ENCODE measurements around the gene DNASE1.

DNASE1 gene

DNA sequence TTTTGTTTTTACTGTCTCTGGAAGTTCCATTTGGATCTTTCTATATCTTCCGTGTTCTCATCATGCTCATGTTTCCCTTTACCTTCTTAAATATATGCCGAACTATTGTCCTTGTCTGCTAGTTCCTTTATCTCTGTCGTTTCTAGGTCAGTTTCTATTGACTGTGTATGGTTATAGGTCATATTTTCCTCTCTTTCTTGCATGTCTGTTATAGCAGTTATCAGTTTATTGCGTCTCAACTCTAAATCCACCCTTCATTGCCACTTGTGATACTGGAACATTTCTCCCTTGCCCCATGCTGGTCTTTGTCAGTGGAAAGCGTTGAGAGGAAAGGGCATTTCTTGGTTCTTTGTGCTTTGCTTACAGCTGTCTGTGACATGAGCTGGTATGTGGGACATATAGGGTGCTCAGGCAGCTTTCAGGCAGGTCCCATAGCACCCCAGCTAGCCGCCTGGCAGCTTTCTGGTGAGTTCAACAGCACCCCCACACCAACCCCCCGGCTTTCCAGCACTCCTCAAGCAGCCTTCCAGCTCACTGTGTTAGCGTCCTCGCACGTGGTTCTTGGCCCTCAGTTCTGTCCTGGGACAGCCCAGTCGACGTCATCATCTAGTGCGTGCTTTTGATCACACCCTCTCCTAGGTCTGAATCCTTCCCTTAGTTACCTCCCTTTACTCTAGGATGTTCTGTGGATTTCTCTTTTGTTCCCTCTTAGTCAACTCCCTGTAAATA is 15.4 kb upstream of the DNASE1 start:
- no peak for DNase-seq (ENCODE audit: low read depth)
- no peak overlapping the region for H3K4me3 ChIP-seq (ENCODE audit: low read depth, low read length)
- TF ChIP-seq POLR2A (IDR thresholded peaks at IDR 0.05; ENCODE audit: extremely low read depth, insufficient read length) = no peak

DNA sequence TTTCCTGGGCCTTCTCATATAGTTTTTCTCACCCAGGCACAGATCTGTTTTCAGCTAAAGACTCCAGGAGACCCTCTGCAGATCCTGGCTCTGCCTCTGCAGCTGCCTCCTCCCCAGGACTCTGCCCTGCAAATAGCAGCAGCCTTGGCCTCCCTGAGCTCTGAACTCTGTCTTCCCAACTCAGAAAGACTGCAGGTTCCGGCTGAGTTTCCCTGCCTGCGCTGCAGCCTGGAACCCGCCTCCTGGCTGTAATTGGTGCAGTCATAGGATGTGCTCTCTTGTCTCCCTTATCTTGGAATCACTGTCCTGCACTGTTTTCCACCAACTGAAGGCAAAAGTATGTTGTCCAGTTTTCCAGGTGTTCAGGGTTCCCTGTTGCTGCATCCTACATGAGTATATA is 14.3 kb upstream of the DNASE1 start:
- TF ChIP-seq, protein P1, sequence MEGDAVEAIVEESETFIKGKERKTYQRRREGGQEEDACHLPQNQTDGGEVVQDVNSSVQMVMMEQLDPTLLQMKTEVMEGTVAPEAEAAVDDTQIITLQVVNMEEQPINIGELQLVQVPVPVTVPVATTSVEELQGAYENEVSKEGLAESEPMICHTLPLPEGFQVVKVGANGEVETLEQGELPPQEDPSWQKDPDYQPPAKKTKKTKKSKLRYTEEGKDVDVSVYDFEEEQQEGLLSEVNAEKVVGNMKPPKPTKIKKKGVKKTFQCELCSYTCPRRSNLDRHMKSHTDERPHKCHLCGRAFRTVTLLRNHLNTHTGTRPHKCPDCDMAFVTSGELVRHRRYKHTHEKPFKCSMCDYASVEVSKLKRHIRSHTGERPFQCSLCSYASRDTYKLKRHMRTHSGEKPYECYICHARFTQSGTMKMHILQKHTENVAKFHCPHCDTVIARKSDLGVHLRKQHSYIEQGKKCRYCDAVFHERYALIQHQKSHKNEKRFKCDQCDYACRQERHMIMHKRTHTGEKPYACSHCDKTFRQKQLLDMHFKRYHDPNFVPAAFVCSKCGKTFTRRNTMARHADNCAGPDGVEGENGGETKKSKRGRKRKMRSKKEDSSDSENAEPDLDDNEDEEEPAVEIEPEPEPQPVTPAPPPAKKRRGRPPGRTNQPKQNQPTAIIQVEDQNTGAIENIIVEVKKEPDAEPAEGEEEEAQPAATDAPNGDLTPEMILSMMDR (IDR thresholded peaks at IDR 0.05; ENCODE audit: low read depth, low read length) = no peak
- TF ChIP-seq POLR2A (IDR thresholded peaks at IDR 0.05; ENCODE audit: extremely low read depth, insufficient read length) = no peak
- TF ChIP-seq, protein P2, sequence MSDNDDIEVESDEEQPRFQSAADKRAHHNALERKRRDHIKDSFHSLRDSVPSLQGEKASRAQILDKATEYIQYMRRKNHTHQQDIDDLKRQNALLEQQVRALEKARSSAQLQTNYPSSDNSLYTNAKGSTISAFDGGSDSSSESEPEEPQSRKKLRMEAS (IDR thresholded peaks at IDR 0.05; ENCODE audit: low read depth, low read length) = no peak
- TF ChIP-seq MYC (IDR thresholded peaks at IDR 0.05; ENCODE audit: low read depth, low read length) = no peak
- no peak for DNase-seq (ENCODE audit: low read depth)
- no peak overlapping the region for H3K4me3 ChIP-seq (ENCODE audit: low read depth, low read length)

DNA sequence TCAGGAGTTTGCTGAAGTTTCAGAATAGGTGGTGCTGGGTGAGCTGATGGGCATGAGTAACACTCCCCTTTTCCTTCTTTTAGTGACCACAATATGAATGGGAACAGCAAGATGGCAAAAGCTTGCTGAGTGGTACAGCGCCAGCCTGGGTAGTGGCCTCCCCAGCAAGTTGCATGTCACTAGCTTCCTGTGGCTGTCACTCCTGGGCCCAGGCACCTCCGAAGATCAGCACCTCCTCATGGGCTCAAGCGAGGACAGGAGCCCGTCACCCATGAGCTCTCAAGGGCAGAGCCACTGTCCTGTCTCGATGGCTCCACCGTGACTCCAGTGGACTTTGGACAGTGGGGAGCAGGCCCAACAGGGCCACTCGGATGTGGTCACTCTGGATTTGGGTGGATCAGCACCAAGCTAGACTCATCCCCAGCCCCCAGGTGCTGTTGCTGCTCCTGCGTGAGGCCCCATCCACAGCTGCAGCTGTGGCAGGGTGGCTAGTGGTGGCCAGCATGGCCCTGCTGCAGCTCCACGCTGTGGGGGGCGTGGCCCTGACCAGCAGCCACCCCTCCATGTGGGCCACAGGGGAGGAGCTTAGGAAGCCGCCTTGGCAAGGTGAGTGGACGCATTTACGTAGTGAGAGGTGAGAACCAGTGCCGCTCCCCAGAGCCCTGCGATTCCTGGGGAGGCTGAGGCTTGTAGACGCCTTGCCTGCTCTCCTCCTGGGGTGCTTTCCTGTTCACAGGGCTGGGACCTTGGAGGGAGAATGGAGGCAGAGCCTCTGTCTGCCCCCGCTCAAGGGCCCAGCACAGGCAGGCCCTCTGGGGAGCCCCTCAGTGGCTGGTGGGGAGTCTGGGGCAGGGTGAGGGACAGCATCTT is 13.6 kb upstream of the DNASE1 start:
- TF ChIP-seq MYC (IDR thresholded peaks at IDR 0.05; ENCODE audit: low read depth, low read length) = no peak
- no peak for TF ChIP-seq POLR2A (IDR thresholded peaks at IDR 0.05; ENCODE audit: extremely low read depth, insufficient read length)
- TF ChIP-seq, protein P2 (IDR thresholded peaks at IDR 0.05; ENCODE audit: low read depth, low read length) = no peak
- TF ChIP-seq, protein P1 (IDR thresholded peaks at IDR 0.05; ENCODE audit: low read depth, low read length) = no peak
- H3K4me3 ChIP-seq (ENCODE audit: low read depth, low read length) = no peak overlapping the region
- no peak for DNase-seq (ENCODE audit: low read depth)

DNA sequence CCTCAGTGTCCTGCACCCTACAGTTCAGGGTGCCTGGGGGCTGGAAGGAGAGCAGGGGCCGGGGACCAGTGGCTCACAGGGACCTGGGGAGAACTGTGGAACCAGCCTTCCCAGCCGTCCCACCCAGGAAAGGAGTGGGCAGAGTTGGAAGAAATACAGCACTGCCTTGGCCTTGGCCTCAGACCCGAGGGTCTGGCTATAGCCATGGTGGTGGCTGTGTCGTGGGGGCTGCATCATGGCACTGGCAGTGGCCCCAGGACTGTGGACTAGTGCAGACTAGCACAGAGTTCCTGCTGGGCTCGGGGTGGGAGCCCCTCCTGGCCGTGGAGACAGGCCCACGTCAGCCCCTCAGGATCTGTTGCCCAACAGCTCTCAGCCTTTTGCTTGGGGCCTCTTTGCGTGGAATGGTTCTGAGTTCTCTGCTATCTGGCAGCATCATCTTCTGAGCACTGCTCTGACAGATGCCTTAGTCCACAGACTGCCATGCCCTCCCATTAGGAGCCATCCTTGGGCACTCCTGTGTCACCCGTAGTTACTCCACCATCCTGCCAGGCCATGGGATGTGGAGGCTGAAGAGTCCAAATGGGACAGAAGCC is 12.6 kb upstream of the DNASE1 start:
- no peak overlapping the region for H3K4me3 ChIP-seq (ENCODE audit: low read depth, low read length)
- DNase-seq (ENCODE audit: low read depth) = no peak
- TF ChIP-seq, protein P1 (IDR thresholded peaks at IDR 0.05; ENCODE audit: low read depth, low read length) = no peak
- TF ChIP-seq POLR2A (IDR thresholded peaks at IDR 0.05; ENCODE audit: extremely low read depth, insufficient read length) = no peak
- TF ChIP-seq, protein P2 (IDR thresholded peaks at IDR 0.05; ENCODE audit: low read depth, low read length) = no peak
- no peak for TF ChIP-seq MYC (IDR thresholded peaks at IDR 0.05; ENCODE audit: low read depth, low read length)

DNA sequence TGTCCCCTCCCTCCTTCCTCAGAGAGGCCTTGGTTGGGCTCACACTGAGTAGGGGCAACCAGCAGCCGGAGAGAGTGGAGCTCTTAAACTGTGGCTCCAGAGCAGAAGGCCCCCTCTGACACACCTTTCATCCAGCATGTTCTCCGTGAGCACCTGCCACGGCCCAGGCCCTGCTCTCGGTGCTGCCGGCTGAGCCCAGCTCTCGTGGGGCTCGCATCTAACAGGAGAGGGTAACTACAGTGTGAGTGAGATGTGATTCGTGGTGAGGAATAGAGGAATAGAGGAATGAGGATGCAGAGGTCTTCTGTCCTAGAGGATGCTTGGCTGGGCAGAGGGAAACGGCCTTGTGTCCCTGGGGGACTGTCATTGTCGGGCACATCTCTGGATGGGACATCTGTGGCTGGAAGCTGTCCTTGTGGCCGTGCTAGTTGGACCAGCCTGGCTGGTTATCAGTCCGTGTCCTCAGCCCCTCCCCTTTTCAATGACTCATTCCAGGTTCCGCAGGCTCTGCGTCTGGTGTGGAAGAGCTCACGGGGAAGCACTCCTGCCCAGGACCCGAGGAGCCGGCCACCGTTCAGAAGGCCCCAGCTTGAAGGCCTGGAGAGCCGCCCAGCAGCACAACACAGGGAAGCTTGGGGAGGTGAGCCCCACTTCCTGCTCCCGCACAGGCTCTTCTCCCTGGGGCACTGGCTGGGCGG is 11.9 kb upstream of the DNASE1 start:
- DNase-seq (ENCODE audit: low read depth) = no peak
- no peak overlapping the region for H3K4me3 ChIP-seq (ENCODE audit: low read depth, low read length)
- TF ChIP-seq POLR2A (IDR thresholded peaks at IDR 0.05; ENCODE audit: extremely low read depth, insufficient read length) (no peak), MYC (IDR thresholded peaks at IDR 0.05; ENCODE audit: low read depth, low read length) (no peak)
- TF ChIP-seq, protein P1 (IDR thresholded peaks at IDR 0.05; ENCODE audit: low read depth, low read length) = no peak
- TF ChIP-seq, protein P2 (IDR thresholded peaks at IDR 0.05; ENCODE audit: low read depth, low read length) = no peak

Measured in NB4 (cell line).